Hematopoietic multipotent progenitor cell treated with erythropoietin and hydrocortisone succinate and interleukin-3 and kit ligand, for 15 days (in vitro differentiated cells): Measurements from ENCODE around the gene CACNA2D4.

Experiments
- DNase-seq: peaks from one replicate; pipeline ENCODE4 v3.0.0-alpha.2; 2015; ENCODE audit warnings: low spot score

Gene CACNA2D4

GRCh38 chr12:1844661-1845409, 73.6 kb downstream of the CACNA2D4 start:
- no peak for DNase-seq

- DNase-seq, result no peak
Measured at GRCh38 chr12:1844223-1844622, 74.2 kb downstream of the CACNA2D4 start.

- no peak for DNase-seq
Measured at GRCh38 chr12:1843641-1844005, 74.8 kb downstream of the CACNA2D4 start.

- DNase-seq, result no peak
Measured at GRCh38 chr12:1842905-1843640, 75.4 kb downstream of the CACNA2D4 start.

GRCh38 chr12:1842183-1842904, 76.1 kb downstream of the CACNA2D4 start:
- no peak for DNase-seq

- DNase-seq, result no peak
Measured at GRCh38 chr12:1841586-1842182, 76.8 kb downstream of the CACNA2D4 start.

- DNase-seq, result no peak
Measured at GRCh38 chr12:1840981-1841425, 77.4 kb downstream of the CACNA2D4 start.

- no peak for DNase-seq
Measured at GRCh38 chr12:1839956-1840951, 78.2 kb downstream of the CACNA2D4 start.

- DNase-seq, result no peak
Measured at GRCh38 chr12:1839464-1839863, 79.0 kb downstream of the CACNA2D4 start.

GRCh38 chr12:1838994-1839365, 79.5 kb downstream of the CACNA2D4 start:
- no peak for DNase-seq

- DNase-seq, result no peak
Measured at GRCh38 chr12:1838205-1838993, 80.1 kb downstream of the CACNA2D4 start.

GRCh38 chr12:1837541-1838204, 80.8 kb downstream of the CACNA2D4 start:
- DNase-seq, result no peak

GRCh38 chr12:1836854-1837421, 81.5 kb downstream of the CACNA2D4 start:
- DNase-seq, result peak; percentile 13

- DNase-seq, result no peak
Measured at GRCh38 chr12:1836241-1836803, 82.1 kb downstream of the CACNA2D4 start.

GRCh38 chr12:1835211-1836131, 83.0 kb downstream of the CACNA2D4 start:
- no peak for DNase-seq

- no peak for DNase-seq
Measured at GRCh38 chr12:1834186-1834925, 84.1 kb downstream of the CACNA2D4 start.

- DNase-seq, result no peak
Measured at GRCh38 chr12:1833596-1834028, 84.8 kb downstream of the CACNA2D4 start.
